Eye (tissue), 1 donor: ENCODE data around the gene VPS41.
"Not testable (repeated sequence)": the region's sequence is repeated elsewhere in the genome, so short reads cannot be mapped to it uniquely, and the experiment has no call there.

Experiments used
- DNase-seq: peaks from one replicate; pipeline ENCODE4 v3.0.0-alpha.2; 2015

VPS41 gene

GRCh38 chr7:38908759-38909335 lies at the start of gene VPS41:
TSS of gene VPS41 (minus strand) at chr7:38909191. CDS start at chr7:38909174, 17 bp downstream.
- peak; percentile 93 for DNase-seq

- DNase-seq: no peak
Observed at GRCh38 chr7:38955892-38956291, 46.9 kb upstream of the VPS41 start.

DNA sequence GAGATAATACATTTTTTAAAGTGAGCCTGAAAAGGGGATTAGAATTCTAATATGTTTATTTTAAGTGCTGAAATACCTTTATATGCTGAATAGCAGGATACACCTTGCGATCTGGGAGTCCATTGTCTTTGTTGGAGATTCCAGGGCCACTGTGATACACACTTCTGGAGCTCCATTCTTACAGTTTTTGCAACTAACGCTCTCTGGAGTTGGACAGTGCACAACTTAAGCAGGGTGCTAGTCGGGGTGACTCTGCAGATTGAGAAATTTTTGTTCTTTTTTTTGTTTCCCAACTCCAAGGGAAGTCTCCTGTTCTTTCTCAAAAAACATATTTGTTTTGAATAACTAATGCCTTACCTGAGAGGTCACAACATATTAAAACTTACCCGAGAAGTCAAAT lies 45.0 kb upstream of the VPS41 start:
- DNase-seq: no peak

DNA sequence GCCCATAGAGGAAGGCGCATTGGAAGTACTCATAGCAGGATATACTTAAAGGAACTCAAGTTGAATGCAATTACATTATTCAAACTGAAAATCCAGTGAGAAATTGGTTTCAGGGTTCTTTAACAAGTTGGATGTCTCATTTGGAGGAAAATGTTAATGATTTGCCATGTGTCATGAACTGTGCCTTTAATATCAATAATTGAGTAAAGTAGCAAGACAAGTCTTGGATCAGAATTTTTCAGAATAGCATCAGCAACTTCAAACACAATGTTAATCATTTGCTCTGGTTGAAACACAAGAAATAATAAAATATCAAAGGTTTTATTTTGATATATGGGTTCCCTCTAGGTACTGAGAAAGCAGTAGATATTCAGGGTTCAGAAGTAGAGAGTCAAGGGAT lies 44.2 kb upstream of the VPS41 start:
- DNase-seq: no peak

GRCh38 chr7:38951213-38951612 lies 42.2 kb upstream of the VPS41 start:
- DNase-seq: no peak

- DNase-seq: no peak
Observed at GRCh38 chr7:38950309-38950708, 41.3 kb upstream of the VPS41 start.

DNA sequence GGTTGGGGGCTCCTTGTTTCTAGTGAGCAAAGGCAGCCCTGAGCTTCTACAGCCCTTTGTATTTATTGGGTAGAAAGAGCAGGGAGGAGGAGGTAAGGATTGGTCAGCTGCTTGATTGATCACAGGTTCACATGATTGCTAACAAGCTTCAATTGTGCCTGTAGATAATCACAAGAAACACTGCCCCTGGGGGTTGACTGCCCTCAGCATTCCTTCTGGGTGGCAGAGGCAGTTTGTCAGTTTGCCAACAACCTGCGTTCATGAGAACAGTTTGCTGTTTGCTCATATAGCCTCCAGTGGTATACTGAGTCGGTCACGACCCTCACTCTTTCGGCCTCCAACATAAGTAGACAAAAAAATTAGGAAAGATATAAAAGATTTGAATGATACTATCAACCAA lies 38.5 kb upstream of the VPS41 start:
- not testable (repeated sequence) for DNase-seq

DNA sequence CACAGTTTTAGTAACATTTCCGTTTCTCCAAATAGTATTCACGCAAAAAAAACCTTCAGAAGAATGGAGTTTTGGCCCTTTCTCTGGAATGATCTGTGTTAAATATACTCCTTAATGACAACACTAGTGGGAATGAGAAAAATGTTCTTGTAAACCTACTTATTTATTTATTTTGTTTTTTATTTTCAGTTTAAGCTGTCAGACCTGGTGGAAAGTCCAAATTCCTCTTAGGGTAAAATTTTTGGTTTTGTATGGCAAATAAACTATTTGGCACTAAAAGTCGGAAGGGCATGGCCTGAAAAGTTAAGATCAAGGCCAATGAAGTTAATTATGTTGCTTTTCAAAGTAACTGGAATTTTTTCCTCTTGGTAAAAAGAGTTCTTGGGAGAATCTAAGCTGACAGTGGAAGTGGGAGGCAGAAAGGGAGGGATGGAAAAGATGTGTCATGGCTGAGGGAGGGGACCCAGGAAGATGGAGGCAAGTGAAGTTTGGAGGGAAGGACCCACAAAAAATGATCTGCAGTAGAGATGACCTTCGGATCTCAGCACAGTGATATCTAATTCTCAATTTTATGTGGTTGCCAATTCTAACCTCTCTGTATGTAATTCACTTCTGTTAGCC lies 33.5 kb upstream of the VPS41 start:
- DNase-seq: no peak

DNA sequence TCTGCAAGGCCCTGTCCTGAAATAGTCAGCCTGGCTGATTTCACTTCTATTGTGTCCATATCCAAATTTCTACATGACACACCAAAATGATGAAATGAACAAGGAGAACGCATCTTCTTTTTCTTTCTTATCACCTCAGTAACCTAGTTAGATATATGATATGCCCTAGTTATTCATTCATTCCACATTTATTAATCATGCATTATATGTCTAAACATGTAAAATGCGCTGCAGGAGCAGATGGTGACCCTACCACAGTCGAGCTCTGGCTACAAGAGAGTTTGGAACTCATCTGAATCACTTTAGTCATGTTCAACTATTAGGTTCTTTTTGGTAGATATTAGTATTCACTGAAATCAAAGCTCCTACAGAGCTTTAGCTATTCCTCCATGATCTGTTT lies 31.8 kb upstream of the VPS41 start:
- no peak for DNase-seq

- no peak for DNase-seq
Observed at GRCh38 chr7:38938589-38938988, 29.6 kb upstream of the VPS41 start.

- no peak for DNase-seq
Observed at GRCh38 chr7:38938001-38938485, 29.1 kb upstream of the VPS41 start.

- no peak for DNase-seq
Observed at GRCh38 chr7:38936641-38937040, 27.6 kb upstream of the VPS41 start.

- no peak for DNase-seq
Observed at GRCh38 chr7:38934536-38934935, 25.5 kb upstream of the VPS41 start.

GRCh38 chr7:38934051-38934450 lies 25.1 kb upstream of the VPS41 start:
- no peak for DNase-seq

DNA sequence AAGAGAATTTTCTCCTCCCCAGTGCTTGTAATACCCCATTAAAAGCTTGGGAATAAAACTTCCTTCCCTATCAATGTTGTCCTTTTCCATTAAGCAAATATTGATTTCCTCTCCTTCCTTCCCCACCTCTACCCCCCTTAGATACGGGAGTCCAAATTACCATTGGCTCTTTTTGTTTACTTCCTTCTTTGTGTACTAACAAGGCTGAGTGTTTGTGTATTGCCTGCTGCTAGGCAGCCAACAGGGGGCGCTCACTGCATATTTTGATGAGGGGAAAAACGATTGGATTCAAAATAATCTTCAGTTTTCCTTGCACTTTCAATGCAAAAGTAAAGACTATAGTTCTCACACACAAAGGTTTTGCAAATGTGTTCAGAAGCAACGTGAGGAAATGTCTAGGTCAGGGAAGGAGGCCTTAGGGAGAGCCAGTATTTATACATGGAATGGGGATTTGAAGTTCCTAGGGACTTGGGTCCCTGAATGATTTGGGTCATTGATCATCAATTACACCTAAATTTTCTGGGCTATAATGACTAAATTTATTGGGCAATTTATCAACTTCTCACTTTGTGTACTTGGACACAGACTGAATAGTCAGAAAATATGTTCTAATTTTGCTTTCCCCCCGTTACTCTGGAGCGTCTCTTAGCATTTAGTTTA lies 23.6 kb upstream of the VPS41 start:
- DNase-seq: peak; percentile 88

DNA sequence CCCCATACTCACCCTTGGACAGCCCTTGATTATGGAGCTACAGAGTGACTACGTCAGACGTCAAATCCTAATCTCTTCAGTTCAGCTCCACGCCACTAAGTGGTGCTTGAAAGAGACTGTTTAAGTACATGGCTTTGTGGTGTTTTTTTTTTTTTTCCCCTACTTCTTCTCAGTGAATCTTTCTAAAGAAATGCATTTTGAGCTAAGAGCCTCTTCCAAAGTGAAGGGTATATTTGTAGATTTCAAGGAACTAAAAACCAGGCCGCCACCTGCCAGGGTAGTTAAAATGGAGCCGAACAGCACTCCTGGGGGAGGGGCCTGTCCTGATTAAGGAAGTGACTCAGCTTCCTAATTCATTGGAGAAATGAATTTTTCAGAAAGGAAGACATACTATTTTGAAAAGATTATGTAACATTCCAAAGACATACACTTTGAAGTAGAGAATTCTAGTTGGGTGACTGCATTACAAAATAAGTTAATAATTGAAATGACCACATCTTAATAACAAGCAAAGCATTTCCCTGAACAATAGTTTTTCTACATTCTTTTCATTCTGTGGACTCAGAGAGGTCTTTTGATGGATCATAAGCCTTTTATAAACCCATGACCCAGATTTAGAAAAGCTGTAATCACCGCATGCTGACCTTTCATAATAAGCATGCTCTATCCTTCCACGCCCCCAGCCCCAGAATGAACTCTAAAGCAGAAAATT lies 20.6 kb upstream of the VPS41 start:
- peak; percentile 75 for DNase-seq

DNA sequence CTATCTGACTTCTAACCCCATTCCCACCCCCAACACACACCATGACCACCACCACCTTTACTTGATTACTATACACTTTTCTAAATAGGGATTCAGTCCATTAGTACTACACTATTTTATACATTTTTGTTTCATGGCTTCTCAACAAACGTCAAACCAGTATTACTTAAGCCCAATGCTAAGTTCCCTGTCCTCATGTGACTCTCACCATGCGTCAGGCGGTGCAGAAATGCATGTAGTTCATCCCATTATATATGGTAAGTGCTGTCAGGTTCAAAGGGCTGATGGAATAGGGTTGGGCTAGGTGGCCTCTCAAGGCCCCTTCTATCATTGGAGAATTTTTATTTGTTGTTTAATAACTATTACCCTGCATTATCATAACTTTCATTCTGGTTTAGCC lies 19.5 kb upstream of the VPS41 start:
- no peak for DNase-seq

- no peak for DNase-seq
Observed at GRCh38 chr7:38927751-38928150, 18.8 kb upstream of the VPS41 start.

GRCh38 chr7:38920731-38921130 lies 11.7 kb upstream of the VPS41 start:
- DNase-seq: no peak

DNA sequence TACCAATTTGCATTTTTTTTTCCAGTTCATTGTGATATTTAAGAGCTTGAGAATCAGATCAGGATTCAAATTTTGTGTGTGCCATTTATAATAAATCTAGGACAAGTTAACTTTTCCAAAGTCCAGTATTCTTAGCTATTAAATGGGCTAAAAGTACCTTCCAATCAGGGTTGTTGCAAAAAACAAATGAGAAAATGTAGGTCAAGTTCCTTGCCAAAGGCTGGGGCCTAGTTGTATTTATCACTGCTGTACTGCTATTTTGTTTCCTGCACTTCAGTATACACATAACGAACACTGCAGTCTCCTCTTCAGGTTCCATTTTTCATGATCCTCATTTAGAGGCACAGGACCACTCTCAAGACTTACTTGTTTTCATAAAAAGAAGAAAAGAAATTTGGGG lies 7.4 kb upstream of the VPS41 start:
- DNase-seq: no peak

DNA sequence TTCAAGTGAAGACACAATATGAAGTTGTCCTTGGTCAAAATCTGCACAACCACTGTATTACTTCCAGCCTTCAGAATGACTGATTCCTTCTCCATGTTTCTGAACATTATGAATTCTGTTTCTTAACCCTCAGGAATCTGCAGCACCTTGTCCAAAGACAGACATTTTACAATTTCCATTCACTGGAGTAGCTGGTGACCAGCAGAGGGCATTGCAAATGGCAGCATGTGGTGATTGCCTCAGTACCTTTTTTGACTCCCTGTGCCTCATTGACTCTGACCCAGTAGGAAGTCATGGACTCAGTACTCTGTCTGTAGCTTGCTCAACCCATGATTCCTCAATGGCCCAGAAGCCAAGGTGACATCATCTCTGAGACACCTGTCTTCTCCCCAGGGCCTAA lies 879 bp upstream of the VPS41 start:
- no peak for DNase-seq

GRCh38 chr7:38907766-38908165 lies 1.2 kb downstream of the VPS41 start:
- no peak for DNase-seq

DNA sequence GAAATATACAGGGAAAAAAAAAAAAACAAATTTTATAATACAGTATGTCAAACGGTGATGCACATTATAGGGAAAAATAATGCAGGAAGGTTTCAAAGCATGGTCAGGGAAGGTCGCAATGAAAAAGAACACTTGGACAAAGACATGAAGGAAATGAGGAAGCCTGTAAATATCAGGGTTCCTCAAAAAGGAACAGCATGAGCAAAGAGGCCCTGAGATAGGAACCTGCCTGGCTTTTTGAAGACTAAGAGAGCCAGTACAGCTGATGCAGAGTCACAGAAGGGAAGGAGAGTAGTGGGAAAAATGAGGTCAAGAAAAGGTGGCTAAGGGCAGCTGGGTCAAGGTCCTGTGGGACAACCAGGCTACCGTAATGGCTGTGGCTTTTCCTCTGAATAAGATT lies 1.9 kb downstream of the VPS41 start:
- no peak for DNase-seq
